ENCODE results near the gene NPFF.

- TF ChIP-seq CTCF (IDR thresholded peaks at IDR 0.05): no peak
- TF ChIP-seq POLR2A (IDR thresholded peaks at IDR 0.05): no peak
- no peak for TF ChIP-seq POLR2AphosphoS5 (IDR thresholded peaks at IDR 0.05; ENCODE audit: insufficient read depth in 1 of 2, low read depth in 1 of 2)
Observed at GRCh38 chr12:53532021-53532420, 24.7 kb upstream of the NPFF start.
